GM04503 (cell line): Measurements from ENCODE around the gene LUZP2.

Experiments
- DNase-seq: peaks from one replicate; pipeline ENCODE4 v3.0.0-alpha.2; 2012; ENCODE audit warnings: low read depth

The LUZP2 gene

DNA sequence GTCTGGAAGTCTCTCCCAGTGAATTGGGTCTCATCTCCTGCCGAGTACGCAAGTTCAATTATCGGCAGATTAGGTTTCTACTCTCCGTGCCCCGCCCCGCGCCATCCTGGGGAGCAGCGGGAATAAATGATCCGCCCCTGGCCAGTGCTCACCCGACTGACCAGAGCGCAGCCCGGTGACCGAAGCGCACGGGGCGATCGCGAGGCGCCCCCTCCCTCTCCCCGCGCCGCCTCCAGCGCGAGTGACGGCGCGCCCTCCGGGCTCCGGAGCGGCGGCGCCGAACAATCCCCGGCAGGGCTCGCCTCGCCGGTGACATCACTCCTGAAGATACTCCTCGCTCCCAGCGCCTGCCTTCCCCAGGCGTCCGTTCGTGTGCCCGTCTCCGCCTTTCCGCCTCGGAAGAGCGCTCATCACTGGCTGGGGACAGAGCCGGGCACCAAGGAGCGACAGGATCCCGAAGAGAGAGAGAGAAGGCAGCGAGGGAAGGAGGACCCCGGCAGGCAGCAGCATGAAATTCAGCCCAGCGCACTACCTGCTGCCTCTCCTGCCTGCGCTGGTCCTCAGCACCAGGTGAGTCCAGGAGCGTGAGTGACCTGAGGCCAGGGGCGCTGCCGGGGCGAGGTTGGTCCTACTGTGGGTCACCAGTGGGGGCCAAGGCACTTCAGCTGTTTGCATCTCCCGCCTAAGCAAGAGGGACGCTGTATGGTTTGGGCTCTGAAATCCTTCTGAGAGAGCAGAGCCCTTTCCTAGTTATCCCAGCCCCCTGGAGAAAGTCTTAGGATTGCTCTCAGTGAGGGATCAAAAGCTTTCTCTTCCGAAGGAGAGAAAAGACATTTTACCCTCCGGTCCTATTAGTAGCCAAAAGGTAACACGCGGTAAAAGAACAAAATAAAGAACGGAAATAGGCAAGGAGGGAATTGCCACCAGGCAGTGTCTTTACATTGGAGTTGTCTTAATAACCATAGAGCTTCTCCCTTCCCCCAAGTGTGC is at the start of gene LUZP2:
TSS of gene LUZP2 (plus strand) at position 318 of the 990 bp plus-strand sequence.
- no peak for DNase-seq

- DNase-seq = no peak
These were observed 43.6 kb upstream of the LUZP2 start for GRCh38 chr11:24453129-24453718.

GRCh38 chr11:24457985-24458384 is 38.9 kb upstream of the LUZP2 start:
- no peak for DNase-seq

DNA sequence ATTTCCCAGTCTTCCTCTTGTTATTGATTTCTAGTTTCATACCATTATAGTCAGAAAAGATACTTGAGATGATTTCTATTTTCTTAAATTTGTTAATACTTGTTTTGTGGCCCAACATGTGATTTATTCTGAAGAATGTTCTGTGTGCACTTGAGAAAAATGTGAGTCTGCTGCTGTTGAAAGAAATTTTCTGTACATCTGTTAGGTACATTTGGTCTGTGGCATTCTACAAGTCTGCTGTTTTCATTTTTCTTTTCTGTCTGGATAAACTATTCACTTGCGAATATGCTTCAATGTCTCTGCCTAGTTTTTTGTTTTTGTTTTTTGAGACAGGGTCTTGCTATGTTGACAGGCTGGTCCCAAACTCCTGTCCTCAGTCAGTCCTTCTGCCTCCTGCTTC is 26.4 kb upstream of the LUZP2 start:
- DNase-seq = no peak

GRCh38 chr11:24471084-24471483 is 25.8 kb upstream of the LUZP2 start:
- no peak for DNase-seq

GRCh38 chr11:24478718-24479117 is 18.1 kb upstream of the LUZP2 start:
- no peak for DNase-seq

- no peak for DNase-seq
These were observed 7.4 kb upstream of the LUZP2 start for GRCh38 chr11:24489477-24489876.

- no peak for DNase-seq
These were observed 492 bp upstream of the LUZP2 start for GRCh38 chr11:24496386-24496735.

GRCh38 chr11:24497831-24498230 is 978 bp downstream of the LUZP2 start:
- no peak for DNase-seq

- no peak for DNase-seq
These were observed 5.6 kb downstream of the LUZP2 start for GRCh38 chr11:24502425-24502824.

- no peak for DNase-seq
These were observed 12.3 kb downstream of the LUZP2 start for GRCh38 chr11:24509114-24509513.

GRCh38 chr11:24511511-24511910 is 14.7 kb downstream of the LUZP2 start:
- no peak for DNase-seq

- no peak for DNase-seq
These were observed 16.8 kb downstream of the LUZP2 start for GRCh38 chr11:24513479-24514218.

DNA sequence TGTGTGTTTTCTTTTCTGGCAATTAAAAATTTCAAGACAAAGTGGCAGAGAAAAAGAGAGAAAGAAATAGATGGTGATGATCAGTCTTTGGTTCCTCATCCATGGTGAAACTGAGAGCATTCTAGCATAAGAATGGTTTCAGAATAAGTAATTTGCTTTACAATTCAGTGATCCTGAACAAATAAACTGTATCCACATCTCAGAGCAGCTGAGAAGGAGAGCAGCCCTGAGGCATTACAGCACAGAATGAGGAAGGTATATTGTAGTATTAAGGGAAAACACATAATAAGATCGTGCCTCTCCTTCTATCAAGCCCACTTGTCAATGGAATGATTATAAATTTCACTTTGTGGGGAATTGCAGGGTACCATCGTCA is 17.4 kb downstream of the LUZP2 start:
- DNase-seq = no peak

DNA sequence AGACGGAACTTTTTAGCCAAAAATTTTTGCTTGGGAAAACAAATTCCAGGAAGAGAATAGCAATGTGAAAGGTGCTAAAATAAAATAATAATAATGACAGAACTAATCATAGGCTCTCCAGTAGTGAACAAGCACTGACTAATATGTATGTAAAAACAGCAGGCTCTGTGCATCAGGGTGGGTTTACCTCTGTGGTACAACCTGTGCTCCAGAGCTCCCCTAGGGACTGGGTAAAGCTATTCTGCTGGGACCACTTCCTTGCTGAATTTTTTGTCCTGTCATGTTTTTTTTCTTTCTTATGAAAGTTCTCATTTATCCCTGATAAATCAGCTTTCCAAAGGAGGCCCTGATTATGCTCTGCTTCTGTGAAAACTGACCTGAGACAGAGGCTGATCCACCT is 18.8 kb downstream of the LUZP2 start:
- no peak for DNase-seq

GRCh38 chr11:24516638-24517037 is 19.8 kb downstream of the LUZP2 start:
- no peak for DNase-seq

GRCh38 chr11:24521601-24522000 is 24.7 kb downstream of the LUZP2 start:
- DNase-seq = no peak

DNA sequence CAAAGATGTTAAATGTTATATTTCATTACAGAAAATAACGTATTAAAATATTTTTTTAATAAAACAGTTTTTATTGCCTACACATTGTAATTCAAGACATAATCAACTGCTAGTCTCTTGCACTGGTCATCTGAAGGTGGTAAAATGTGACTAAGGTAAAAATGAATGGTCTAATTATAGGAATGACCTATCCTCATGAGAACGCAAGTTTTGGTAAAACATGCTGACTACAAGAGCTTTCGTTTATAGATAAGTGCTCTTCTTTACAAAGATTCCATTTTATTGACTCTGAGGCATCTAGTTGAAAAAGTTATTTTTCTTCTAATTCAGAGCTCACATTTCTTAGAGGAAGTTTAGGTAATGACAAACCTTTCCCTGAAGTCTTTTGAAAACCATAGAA is 27.3 kb downstream of the LUZP2 start:
- no peak for DNase-seq

GRCh38 chr11:24531528-24531927 is 34.7 kb downstream of the LUZP2 start:
- DNase-seq = peak; percentile 4

DNA sequence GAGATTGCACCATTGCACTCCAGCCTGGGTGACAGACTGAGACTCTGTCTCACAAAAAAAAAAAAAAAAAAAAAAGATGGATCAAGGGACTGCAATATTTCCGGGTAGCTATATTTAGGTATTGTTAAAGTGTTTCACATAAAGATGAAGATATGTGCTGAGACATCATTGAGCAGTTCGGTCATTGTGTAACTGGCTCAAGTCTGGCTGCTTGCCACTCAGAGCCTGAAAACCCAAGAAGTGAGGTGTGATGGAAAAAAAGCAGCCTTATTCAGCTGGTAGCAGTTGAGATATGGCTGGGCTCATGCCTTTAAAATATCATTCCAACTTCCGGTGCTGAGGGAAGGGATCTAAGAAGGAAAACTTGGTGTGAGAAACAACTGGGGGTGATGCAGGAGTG is 46.9 kb downstream of the LUZP2 start:
- DNase-seq = no peak

- no peak for DNase-seq
These were observed 59.8 kb downstream of the LUZP2 start for GRCh38 chr11:24556693-24557092.

- no peak for DNase-seq
These were observed 62.5 kb downstream of the LUZP2 start for GRCh38 chr11:24559315-24559714.

- no peak for DNase-seq
These were observed 63.5 kb downstream of the LUZP2 start for GRCh38 chr11:24560324-24560723.
